Adrenal gland (tissue), 5 donors: ENCODE data around the gene GPRC5A.

Source experiments
- CTCF ChIP-seq, 6 experiments: fragments of 450-650 bp in 4 of 6; fragments of 200-600 bp in 2 of 6; sonication (generic) in 1 of 6; IDR thresholded peaks; 1 replicate in 5 of 6; 2 replicates in 1 of 6; pipeline versions ENCODE4 v1.5.1 to v1.8.0; 2016 to 2021; ENCODE audit warnings: antibody characterized with exemption in 6 of 6, mild to moderate bottlenecking in 2 of 6, moderate library complexity in 1 of 6
- POLR2A ChIP-seq, 2 donors: fragments of 450-650 bp; IDR thresholded peaks; one replicate each; pipeline ENCODE4 v1.6.1; 2017; ENCODE audit warnings: antibody characterized with exemption in 2 of 2, mild to moderate bottlenecking in 2 of 2, moderate library complexity in 1 of 2
- donor health status: DM: no; HTN: no; CAD: no.

GRCh38 chr12:12877781-12878455, 13.4 kb upstream of the GPRC5A start:
- TF ChIP-seq CTCF (IDR thresholded peaks at IDR 0.05) (no peak), POLR2A (IDR thresholded peaks at IDR 0.05) (no peak)
